GM13977 (cell line): ENCODE data around the gene MASP2.
"Not testable (repeated sequence)": the region's sequence is repeated elsewhere in the genome, so short reads cannot be mapped to it uniquely, and the experiment has no call there.

Experiments used
- DNase-seq: peaks from one replicate; pipeline ENCODE4 v3.0.0; 2012; ENCODE audit warnings: low spot score
- in situ Hi-C: fragments of 300-500 bp; cut with MboI; formaldehyde crosslinking; loops from one replicate; pipeline ENCODE4 v1.12.0; 2022; ENCODE audit warnings: low sequenced_read_pairs, low pct_unique_long_range_greater_than_20kb, mixed read lengths, inconsistent platforms; ENCODE audit not compliant: unreplicated experiment
- TF ChIP-seq, protein P1 (sequence below): IDR thresholded peaks from 2 replicates; pipeline ENCODE4 v1.5.1; 2012; ENCODE audit warnings: mild to moderate bottlenecking, control low read depth; ENCODE audit not compliant: insufficient read depth; ENCODE audit errors: extremely low read depth, missing control alignments

MASP2 gene

DNA sequence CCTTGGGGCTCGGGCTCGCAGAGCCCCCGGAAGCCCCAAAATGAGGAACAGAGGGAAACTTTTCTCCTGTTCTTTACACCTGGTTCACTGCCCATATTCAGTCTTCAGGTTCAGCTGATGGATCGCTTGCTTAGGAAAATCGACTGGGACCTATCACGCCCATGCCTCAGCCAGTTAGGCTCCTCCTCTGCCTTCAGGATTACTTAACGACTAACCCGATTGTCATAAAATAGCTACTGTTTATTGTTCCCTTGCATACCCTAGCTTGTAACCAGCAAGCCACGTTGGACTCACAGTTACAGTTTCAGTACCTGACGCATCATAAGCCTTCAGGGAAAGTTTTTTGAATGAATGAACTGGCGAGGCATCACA, 33.9 kb downstream of the MASP2 start:
- in situ Hi-C loops = no loop called here
- TF ChIP-seq, protein P1, sequence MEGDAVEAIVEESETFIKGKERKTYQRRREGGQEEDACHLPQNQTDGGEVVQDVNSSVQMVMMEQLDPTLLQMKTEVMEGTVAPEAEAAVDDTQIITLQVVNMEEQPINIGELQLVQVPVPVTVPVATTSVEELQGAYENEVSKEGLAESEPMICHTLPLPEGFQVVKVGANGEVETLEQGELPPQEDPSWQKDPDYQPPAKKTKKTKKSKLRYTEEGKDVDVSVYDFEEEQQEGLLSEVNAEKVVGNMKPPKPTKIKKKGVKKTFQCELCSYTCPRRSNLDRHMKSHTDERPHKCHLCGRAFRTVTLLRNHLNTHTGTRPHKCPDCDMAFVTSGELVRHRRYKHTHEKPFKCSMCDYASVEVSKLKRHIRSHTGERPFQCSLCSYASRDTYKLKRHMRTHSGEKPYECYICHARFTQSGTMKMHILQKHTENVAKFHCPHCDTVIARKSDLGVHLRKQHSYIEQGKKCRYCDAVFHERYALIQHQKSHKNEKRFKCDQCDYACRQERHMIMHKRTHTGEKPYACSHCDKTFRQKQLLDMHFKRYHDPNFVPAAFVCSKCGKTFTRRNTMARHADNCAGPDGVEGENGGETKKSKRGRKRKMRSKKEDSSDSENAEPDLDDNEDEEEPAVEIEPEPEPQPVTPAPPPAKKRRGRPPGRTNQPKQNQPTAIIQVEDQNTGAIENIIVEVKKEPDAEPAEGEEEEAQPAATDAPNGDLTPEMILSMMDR = no peak
- no peak for DNase-seq

GRCh38 chr1:11012260-11013159, 34.5 kb downstream of the MASP2 start, which contains the start of gene TARDBP:
Gene TARDBP (plus strand): TSS chr1:11012654. CDS start chr1:11013728, 1,074 bp downstream.
- TF ChIP-seq, protein P1 = no peak
- DNase-seq = peak; percentile 97
- in situ Hi-C loops = no loop called here

- no peak for DNase-seq
- TF ChIP-seq, protein P1 = no peak
- in situ Hi-C loops = no loop called here
Observed at GRCh38 chr1:11000526-11000925, 46.5 kb downstream of the MASP2 start.

GRCh38 chr1:10996100-10996499, 50.9 kb downstream of the MASP2 start:
- no peak for DNase-seq
- in situ Hi-C loops = no loop called here
- TF ChIP-seq, protein P1 = no peak

DNA sequence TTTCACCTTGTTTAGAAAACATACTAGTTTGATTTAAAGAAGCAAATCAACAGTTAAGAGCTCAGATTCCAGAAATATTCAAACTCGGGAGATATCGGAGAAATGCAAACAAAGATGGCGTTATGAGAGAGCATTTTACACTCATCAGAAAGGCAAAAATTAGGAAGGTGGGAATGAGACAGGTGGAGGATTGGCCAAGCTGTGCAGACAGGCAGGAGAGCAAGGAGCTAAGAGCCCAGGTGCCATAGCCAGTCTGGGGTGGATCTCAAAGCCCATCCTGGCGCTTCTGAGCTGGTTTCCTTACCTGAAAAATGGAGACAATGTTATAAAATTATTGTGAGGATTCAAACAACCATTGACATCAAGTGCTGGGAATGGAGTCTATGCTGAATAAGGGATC, 54.2 kb downstream of the MASP2 start:
- TF ChIP-seq, protein P1 = no peak
- in situ Hi-C loops = no loop called here
- DNase-seq = no peak

DNA sequence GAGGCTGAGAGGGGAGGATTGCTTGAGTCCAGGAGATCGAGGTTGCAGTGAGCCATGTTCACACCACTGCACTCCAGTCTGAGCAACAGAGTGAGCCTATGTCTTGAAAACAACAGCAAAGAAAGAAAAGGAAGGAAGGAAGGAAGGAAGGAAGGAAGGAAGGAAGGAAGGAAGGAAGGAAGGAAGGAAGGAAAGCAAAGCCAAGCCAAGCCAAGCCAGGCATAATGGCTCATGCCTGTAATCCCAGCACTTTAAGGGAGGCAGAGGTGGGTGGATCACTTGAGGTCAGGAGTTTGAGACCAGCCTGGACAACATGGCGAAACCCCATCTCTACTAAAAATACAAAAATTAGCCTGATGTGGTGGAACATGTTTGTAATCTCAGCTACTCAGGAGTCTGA, 55.0 kb downstream of the MASP2 start:
- in situ Hi-C loops, DNase-seq: not testable (repeated sequence)

DNA sequence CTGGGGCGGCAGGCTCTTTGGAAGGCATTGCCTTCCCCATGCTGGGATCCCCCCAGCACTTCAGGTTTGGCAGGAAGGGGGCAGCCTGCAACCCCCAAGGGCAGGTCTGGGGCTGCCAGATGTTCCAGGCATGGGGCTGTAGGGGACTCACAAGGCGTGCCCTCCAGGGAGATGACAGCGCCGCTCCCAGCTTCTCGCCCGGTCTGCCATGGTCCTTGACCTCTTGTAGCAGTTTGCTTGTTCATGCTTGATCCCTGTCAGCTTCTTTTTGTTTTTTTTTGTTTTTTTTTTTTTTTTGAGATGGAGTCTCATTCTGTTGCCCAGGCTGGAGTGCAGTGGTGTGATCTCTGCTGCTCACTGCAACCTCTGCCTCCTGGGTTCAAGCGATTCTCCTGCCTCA, 56.2 kb downstream of the MASP2 start:
- TF ChIP-seq, protein P1 = no peak
- DNase-seq = no peak
- in situ Hi-C loops = no loop called here

- in situ Hi-C loops, DNase-seq: not testable (repeated sequence)
Observed at GRCh38 chr1:10989920-10990516, 57.0 kb downstream of the MASP2 start.
